ENCODE measurements around the gene TMEM200B. TPM values are rescaled to one million over a fixed set of nuclear protein-coding genes. Genes with fewer than 3 reads are reported as not detected.

Gene TMEM200B
- total and polyA plus RNA-seq, 2 of the 4 experiments (the other 2 are of a cell fraction) = 4.8 to 6.2 TPM

DNA sequence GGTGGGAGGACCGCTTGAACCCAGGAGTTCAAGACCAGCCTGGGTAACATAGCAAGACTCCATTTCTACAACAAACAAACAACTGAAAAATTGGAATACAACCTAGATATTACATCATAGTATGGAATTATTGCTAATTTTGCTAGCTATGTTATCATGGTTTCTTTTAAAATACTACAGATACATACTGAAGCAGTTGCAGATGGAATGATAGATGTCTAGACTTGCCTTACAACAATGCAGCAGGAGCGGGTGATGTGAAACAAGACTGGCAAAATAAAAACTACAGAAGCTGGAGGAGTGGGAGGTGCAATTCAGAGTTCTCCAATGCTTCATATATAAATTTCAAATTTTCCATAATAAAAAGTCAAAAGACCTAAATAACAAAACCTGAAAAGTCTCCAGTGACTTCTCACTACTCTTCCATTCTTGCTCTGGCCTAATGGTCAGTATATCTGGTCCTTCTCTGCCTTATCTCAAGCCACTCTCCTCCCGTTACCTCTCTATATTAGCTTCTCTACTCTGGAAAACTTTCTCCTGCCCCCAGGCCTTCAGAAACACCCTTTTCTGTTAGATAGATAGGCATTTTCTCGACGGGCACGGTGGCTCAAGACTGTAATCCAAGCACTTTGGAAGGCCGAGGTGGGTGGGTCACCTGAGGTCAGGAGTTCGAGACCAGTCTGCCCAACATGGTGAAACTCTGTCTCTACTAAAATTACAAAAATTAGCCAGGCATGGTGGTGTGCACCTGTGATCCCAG, 28.5 kb upstream of the TMEM200B start:
- no peak for DNase-seq
- no TSS peak for BruUV-seq (replicated peaks)
- in situ Hi-C loops (cut with MboI; ENCODE audit: low sequenced_read_pairs) (no loop called here), dilution Hi-C loops (cut with HindIII; ENCODE audit: low sequenced_read_pairs, unreplicated experiment) (no loop called here), intact Hi-C loops (cut with micrococcal nuclease) (no loop called here)
- H4K20me1 ChIP-seq (ENCODE audit: insufficient read depth, low read length) = peaks cover 11% of the 10 kb centered on the region
- no peak overlapping the region for H3K4ac ChIP-seq (ENCODE audit: low read depth, low read length)
- H4K5ac ChIP-seq (ENCODE audit: low read depth, low read length) = no peak overlapping the region
- no peak overlapping the region for H4K91ac ChIP-seq (ENCODE audit: insufficient read depth, low read depth, low read length)
- H2AK9ac ChIP-seq (replicated peaks; ENCODE audit: low read depth, low read length, poor library complexity) = no peak overlapping the region
- no peak overlapping the region for H3K23ac ChIP-seq (ENCODE audit: low read depth, low read length)
- no peak overlapping the region for H2BK20ac ChIP-seq (ENCODE audit: low read depth, low read length)
- H2AFZ ChIP-seq (replicated peaks; ENCODE audit: low read length, poor library complexity) = no peak overlapping the region
- no peak for ATAC-seq (ENCODE audit: low read depth)
- H3K4me3 ChIP-seq (ENCODE audit: insufficient read depth, low read depth, low read length) = no peak overlapping the region
- CTCF ChIA-PET = interaction anchor here (0.7 kb wide), 1 partner anchor 1146 kb away, joined by 4 read pairs; no protein-coding TSS in a partner anchor
- no peak overlapping the region for H3K18ac ChIP-seq (ENCODE audit: low read depth, low read length)
- no peak overlapping the region for H4K8ac ChIP-seq (ENCODE audit: low read depth in 2 of 2, low read length in 2 of 2)
- H3K27me3 ChIP-seq (ENCODE audit: control insufficient read depth, insufficient read depth, low read length) = no peaks in the 10 kb centered on the region
- no peaks in the 10 kb centered on the region for H3K9me3 ChIP-seq (ENCODE audit: control insufficient read depth, insufficient read depth, low read length)
- no peak overlapping the region for H2BK5ac ChIP-seq (ENCODE audit: low read depth, low read length, poor library complexity, severe bottlenecking)
- peaks cover 7% of the 10 kb centered on the region for H3K9me1 ChIP-seq (ENCODE audit: insufficient read depth, low read length)
- POLR2A ChIA-PET (ENCODE audit: unreplicated experiment) = no interaction called here
- peaks cover 75% of the 10 kb centered on the region for H3K36me3 ChIP-seq (ENCODE audit: control insufficient read depth, insufficient read depth, low read length)
- H3K4me2 ChIP-seq (ENCODE audit: low read depth, low read length) = no peak overlapping the region
- no peak overlapping the region for H2BK15ac ChIP-seq (ENCODE audit: low read depth, low read length)
- no peak overlapping the region for H3K27ac ChIP-seq (ENCODE audit: insufficient read depth, low read length)
- peaks cover 27 to 56% of the 10 kb centered on the region in 2 experiments for H3K79me1 ChIP-seq (ENCODE audit: low read depth in 1 of 2, low read length in 2 of 2)
- no peak overlapping the region for H3K9ac ChIP-seq (ENCODE audit: low read depth, low read length)
- H3K56ac ChIP-seq (ENCODE audit: extremely low read depth, insufficient read depth, low read length) = no peak overlapping the region
- no peak overlapping the region for H3K14ac ChIP-seq (replicated peaks; ENCODE audit: low read depth, low read length)
- H3K4me1 ChIP-seq (ENCODE audit: control insufficient read depth, insufficient read depth, low read length) = 0 out of 2 replicates have a peak, but pooled peaks cover 1% of the 10 kb centered on the region
- H2AK5ac ChIP-seq (ENCODE audit: low read depth, low read length) = no peak overlapping the region
- H2BK120ac ChIP-seq (ENCODE audit: low read depth, low read length) = no peak overlapping the region
- 100% methylated on average over 5 of the region's 8 CpGs; no CpG with 5 or more reads in 1 of the 2 experiments for WGBS, 2 experiments (ENCODE audit: extremely low coverage in 2 of 2, insufficient read length in 1 of 2)
- no peak for TF ChIP-seq RCOR1 (IDR thresholded peaks at IDR 0.05; ENCODE audit: insufficient replicate concordance, low read length)
- no peak for TF ChIP-seq NFE2L2 (IDR thresholded peaks at IDR 0.05; ENCODE audit: low read depth, low read length)
- no peak for TF ChIP-seq BHLHE40 (IDR thresholded peaks at IDR 0.05; ENCODE audit: low read depth, low read length)
- TF ChIP-seq, protein P1, sequence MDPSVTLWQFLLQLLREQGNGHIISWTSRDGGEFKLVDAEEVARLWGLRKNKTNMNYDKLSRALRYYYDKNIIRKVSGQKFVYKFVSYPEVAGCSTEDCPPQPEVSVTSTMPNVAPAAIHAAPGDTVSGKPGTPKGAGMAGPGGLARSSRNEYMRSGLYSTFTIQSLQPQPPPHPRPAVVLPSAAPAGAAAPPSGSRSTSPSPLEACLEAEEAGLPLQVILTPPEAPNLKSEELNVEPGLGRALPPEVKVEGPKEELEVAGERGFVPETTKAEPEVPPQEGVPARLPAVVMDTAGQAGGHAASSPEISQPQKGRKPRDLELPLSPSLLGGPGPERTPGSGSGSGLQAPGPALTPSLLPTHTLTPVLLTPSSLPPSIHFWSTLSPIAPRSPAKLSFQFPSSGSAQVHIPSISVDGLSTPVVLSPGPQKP (IDR thresholded peaks at IDR 0.05; ENCODE audit: borderline replicate concordance, low read depth, low read length) = no peak
- TF ChIP-seq POLR2A (IDR thresholded peaks at IDR 0.05; ENCODE audit: low read depth, low read length) = no peak
- TF ChIP-seq RAD21 (IDR thresholded peaks at IDR 0.05; ENCODE audit: low read length) = no peak
- TF ChIP-seq RFX5 (IDR thresholded peaks at IDR 0.05; ENCODE audit: low read depth, low read length) = no peak
- TF ChIP-seq SMC3 (IDR thresholded peaks at IDR 0.05; ENCODE audit: low read depth, low read length) = no peak
- TF ChIP-seq, protein P2, sequence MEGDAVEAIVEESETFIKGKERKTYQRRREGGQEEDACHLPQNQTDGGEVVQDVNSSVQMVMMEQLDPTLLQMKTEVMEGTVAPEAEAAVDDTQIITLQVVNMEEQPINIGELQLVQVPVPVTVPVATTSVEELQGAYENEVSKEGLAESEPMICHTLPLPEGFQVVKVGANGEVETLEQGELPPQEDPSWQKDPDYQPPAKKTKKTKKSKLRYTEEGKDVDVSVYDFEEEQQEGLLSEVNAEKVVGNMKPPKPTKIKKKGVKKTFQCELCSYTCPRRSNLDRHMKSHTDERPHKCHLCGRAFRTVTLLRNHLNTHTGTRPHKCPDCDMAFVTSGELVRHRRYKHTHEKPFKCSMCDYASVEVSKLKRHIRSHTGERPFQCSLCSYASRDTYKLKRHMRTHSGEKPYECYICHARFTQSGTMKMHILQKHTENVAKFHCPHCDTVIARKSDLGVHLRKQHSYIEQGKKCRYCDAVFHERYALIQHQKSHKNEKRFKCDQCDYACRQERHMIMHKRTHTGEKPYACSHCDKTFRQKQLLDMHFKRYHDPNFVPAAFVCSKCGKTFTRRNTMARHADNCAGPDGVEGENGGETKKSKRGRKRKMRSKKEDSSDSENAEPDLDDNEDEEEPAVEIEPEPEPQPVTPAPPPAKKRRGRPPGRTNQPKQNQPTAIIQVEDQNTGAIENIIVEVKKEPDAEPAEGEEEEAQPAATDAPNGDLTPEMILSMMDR (conservative IDR thresholded peaks at IDR 0.05; ENCODE audit: low read depth, low read length) = no peak
- no peak for TF ChIP-seq MAFK (IDR thresholded peaks at IDR 0.05; ENCODE audit: low read depth, low read length)
- no peak for TF ChIP-seq FOS (IDR thresholded peaks at IDR 0.05; ENCODE audit: low read depth, low read length)
- TF ChIP-seq, protein P3, sequence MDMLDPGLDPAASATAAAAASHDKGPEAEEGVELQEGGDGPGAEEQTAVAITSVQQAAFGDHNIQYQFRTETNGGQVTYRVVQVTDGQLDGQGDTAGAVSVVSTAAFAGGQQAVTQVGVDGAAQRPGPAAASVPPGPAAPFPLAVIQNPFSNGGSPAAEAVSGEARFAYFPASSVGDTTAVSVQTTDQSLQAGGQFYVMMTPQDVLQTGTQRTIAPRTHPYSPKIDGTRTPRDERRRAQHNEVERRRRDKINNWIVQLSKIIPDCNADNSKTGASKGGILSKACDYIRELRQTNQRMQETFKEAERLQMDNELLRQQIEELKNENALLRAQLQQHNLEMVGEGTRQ (IDR thresholded peaks at IDR 0.05; ENCODE audit: low read depth, low read length) = no peak
- no peak for TF ChIP-seq CHD1 (IDR thresholded peaks at IDR 0.05; ENCODE audit: low read depth, low read length)
- TF ChIP-seq MXI1 (IDR thresholded peaks at IDR 0.05; ENCODE audit: borderline replicate concordance, low read depth, low read length) = no peak
- TF ChIP-seq MAZ (IDR thresholded peaks at IDR 0.05; ENCODE audit: borderline replicate concordance, low read depth, low read length) = no peak

All from IMR-90 (cell line).